ENCODE measurements around the gene PPP6C. TPM values are rescaled to one million over a fixed set of nuclear protein-coding genes. Genes with fewer than 3 reads are reported as not detected.
A peak's percentile ranks its signal among the peaks of the same experiment; 100 is the strongest.

PPP6C gene
- total and polyA plus RNA-seq, 2 of the 13 experiments (the other 11 are each of a cell fraction or from before 2014, with no cell fraction given), result 18.5 to 20.9 TPM

DNA sequence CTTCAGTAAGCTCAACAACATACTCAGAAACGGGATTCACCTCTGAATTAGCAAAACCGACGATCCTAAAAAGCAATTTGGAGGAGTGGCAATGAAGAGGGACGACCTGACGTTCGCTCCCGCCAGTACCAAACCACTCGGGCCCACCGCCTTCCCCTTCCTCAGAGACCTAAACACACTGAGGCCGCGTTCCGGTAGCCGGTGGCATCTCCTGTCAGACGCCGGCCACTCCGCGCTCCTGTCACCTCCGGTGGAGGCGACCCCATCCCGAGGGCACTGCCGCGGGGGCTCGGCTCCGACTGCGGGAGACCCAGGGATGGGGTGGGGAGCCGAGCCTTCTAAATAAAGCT, 617 bp downstream of the PPP6C start:
- WGBS (ENCODE audit: low lambda C conversion rate), result 0% methylated on average over 3 of the region's 26 CpGs
- H3K4me1 ChIP-seq (ENCODE audit: insufficient read depth, low read length), result peaks cover 49% of the 10 kb centered on the region
- H3K79me2 ChIP-seq (ENCODE audit: insufficient read depth, low read length), result peaks cover 47% of the 10 kb centered on the region
- no peak overlapping the region for H2AFZ ChIP-seq (ENCODE audit: low read length)
- CTCF ChIA-PET (ENCODE audit: low intra/inter-chr PET ratio, low total read pairs), result no interaction called here
- no peaks in the 10 kb centered on the region for H4K20me1 ChIP-seq (ENCODE audit: insufficient read depth, low read length)
- peak overlapping the region; percentile 86 for H3K4me2 ChIP-seq (ENCODE audit: low read depth, low read length)
- peak overlapping the region; percentile 90 for H3K27ac ChIP-seq (ENCODE audit: extremely low read length, insufficient read depth, low read length)
- peak overlapping the region; percentile 98 for H3K9ac ChIP-seq (ENCODE audit: insufficient read depth, low read depth, low read length)
- no peak for DNase-seq (ENCODE audit: low spot score)
- peak; percentile 47 for ATAC-seq
- FAIRE-seq, result no peak
- in situ Hi-C loops (cut with HindIII; ENCODE audit: extremely low pct_ligation_motif_present, low pct_unique_long_range_greater_than_20kb), result no loop called here
- H3K4me3 ChIP-seq (replicated peaks in 1 of 3; ENCODE audit: insufficient read depth in 1 of 3, low read depth in 2 of 3, low read length in 3 of 3), result peak overlapping the region; percentile 91 to 100 (median 98)
- H3K9me3 ChIP-seq (ENCODE audit: low read length), result no peaks in the 10 kb centered on the region
- TSS peak; percentile 87 for BruUV-seq (replicated peaks)
- intact Hi-C loops (cut with micrococcal nuclease; ENCODE audit: unreplicated experiment), result no loop called here
- POLR2A ChIA-PET, result interaction anchor here (3.2 kb wide), 1 partner anchor 10 kb away, joined by 29 read pairs; the partner anchor contains the start of gene RABEPK
- no peaks in the 10 kb centered on the region for H3K36me3 ChIP-seq (replicated peaks in 1 of 2; ENCODE audit: control insufficient read depth in 1 of 2, insufficient read depth in 2 of 2, low read length in 2 of 2)
- no peaks in the 10 kb centered on the region; a peak in 1 of 5 replicates for H3K27me3 ChIP-seq (ENCODE audit: control insufficient read depth in 1 of 2, insufficient read depth in 2 of 2, low read length in 2 of 2)
- no peak for TF ChIP-seq JUNB (CRISPR knock-in tag; IDR thresholded peaks at IDR 0.05; ENCODE audit: borderline replicate concordance)
- no peak for TF ChIP-seq ZNF224 (CRISPR knock-in tag; IDR thresholded peaks at IDR 0.05)
- TF ChIP-seq ATF7-NPFF (CRISPR knock-in tag; IDR thresholded peaks at IDR 0.05; ENCODE audit: low read depth), result no peak
- TF ChIP-seq PAWR (CRISPR knock-in tag; IDR thresholded peaks at IDR 0.05; ENCODE audit: borderline replicate concordance), result no peak
- TF ChIP-seq, protein P1, sequence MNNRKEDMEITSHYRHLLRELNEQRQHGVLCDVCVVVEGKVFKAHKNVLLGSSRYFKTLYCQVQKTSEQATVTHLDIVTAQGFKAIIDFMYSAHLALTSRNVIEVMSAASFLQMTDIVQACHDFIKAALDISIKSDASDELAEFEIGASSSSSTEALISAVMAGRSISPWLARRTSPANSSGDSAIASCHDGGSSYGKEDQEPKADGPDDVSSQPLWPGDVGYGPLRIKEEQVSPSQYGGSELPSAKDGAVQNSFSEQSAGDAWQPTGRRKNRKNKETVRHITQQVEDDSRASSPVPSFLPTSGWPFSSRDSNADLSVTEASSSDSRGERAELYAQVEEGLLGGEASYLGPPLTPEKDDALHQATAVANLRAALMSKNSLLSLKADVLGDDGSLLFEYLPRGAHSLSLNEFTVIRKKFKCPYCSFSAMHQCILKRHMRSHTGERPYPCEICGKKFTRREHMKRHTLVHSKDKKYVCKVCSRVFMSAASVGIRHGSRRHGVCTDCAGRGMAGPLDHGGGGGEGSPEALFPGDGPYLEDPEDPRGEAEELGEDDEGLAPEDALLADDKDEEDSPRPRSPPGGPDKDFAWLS (CRISPR knock-in tag; IDR thresholded peaks at IDR 0.05; ENCODE audit: borderline replicate concordance), result no peak
- TF ChIP-seq KAT8 (CRISPR knock-in tag; IDR thresholded peaks at IDR 0.05), result no peak
- TF ChIP-seq GATAD2A (CRISPR knock-in tag; IDR thresholded peaks at IDR 0.05), result no peak
- TF ChIP-seq, protein P2, sequence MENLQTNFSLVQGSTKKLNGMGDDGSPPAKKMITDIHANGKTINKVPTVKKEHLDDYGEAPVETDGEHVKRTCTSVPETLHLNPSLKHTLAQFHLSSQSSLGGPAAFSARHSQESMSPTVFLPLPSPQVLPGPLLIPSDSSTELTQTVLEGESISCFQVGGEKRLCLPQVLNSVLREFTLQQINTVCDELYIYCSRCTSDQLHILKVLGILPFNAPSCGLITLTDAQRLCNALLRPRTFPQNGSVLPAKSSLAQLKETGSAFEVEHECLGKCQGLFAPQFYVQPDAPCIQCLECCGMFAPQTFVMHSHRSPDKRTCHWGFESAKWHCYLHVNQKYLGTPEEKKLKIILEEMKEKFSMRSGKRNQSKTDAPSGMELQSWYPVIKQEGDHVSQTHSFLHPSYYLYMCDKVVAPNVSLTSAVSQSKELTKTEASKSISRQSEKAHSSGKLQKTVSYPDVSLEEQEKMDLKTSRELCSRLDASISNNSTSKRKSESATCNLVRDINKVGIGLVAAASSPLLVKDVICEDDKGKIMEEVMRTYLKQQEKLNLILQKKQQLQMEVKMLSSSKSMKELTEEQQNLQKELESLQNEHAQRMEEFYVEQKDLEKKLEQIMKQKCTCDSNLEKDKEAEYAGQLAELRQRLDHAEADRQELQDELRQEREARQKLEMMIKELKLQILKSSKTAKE (CRISPR knock-in tag; IDR thresholded peaks at IDR 0.05; ENCODE audit: borderline replicate concordance), result no peak
- no peak for TF ChIP-seq SP5 (CRISPR knock-in tag; IDR thresholded peaks at IDR 0.05; ENCODE audit: borderline replicate concordance, low read depth)
- TF ChIP-seq TBL1XR1 (IDR thresholded peaks at IDR 0.05; ENCODE audit: borderline replicate concordance, low read length, partially characterized antibody), result no peak
- TF ChIP-seq ZNF780A (CRISPR knock-in tag; IDR thresholded peaks at IDR 0.05), result no peak
- no peak for TF ChIP-seq ZNF460 (CRISPR knock-in tag; IDR thresholded peaks at IDR 0.05; ENCODE audit: borderline replicate concordance)
- TF ChIP-seq ISX (CRISPR knock-in tag; conservative IDR thresholded peaks at IDR 0.05), result no peak
- TF ChIP-seq TBP (CRISPR knock-in tag; IDR thresholded peaks at IDR 0.05), result no peak
- TF ChIP-seq, protein P3, sequence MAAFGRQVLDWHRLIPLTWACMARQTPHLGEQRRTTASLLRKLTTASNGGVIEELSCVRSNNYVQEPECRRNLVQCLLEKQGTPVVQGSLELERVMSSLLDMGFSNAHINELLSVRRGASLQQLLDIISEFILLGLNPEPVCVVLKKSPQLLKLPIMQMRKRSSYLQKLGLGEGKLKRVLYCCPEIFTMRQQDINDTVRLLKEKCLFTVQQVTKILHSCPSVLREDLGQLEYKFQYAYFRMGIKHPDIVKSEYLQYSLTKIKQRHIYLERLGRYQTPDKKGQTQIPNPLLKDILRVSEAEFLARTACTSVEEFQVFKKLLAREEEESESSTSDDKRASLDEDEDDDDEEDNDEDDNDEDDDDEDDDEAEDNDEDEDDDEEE (CRISPR knock-in tag; IDR thresholded peaks at IDR 0.05), result peak; percentile 22; the same call in 1 of the 2 replicates
- no peak for TF ChIP-seq KAT7 (CRISPR knock-in tag; IDR thresholded peaks at IDR 0.05; ENCODE audit: borderline replicate concordance)
- TF ChIP-seq ZNF225 (CRISPR knock-in tag; IDR thresholded peaks at IDR 0.05), result no peak
- no peak for TF ChIP-seq ELF1 (CRISPR knock-in tag; IDR thresholded peaks at IDR 0.05)
- TF ChIP-seq, protein P4, sequence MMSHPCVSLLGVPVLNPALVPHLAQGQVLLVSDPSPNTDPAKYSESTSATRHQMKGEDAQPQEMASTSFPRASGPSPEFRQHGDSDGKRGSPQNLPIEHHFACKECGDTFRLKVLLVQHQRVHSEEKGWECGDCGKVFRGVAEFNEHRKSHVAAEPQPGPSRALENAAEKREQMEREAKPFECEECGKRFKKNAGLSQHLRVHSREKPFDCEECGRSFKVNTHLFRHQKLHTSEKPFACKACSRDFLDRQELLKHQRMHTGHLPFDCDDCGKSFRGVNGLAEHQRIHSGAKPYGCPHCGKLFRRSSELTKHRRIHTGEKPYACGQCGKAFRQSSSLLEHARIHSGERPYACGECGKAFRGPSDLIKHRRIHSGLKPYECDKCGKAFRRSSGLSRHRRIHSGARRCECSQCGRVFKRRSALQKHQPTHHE (CRISPR knock-in tag; IDR thresholded peaks at IDR 0.05; ENCODE audit: borderline replicate concordance), result no peak
- no peak for TF ChIP-seq NR2F2 (IDR thresholded peaks at IDR 0.05; ENCODE audit: borderline replicate concordance, low read depth)
- TF ChIP-seq AKAP8 (CRISPR knock-in tag; IDR thresholded peaks at IDR 0.05), result no peak
- TF ChIP-seq ZNF251 (CRISPR knock-in tag; IDR thresholded peaks at IDR 0.05), result no peak
